HG03439 (cell line): Measurements from ENCODE around the gene UBB.

Experiments
- ATAC-seq: cut with Tn5 transposase; IDR thresholded peaks from one replicate; pipeline ENCODE4 v1.9.1; 2021; ENCODE audit warnings: mild to moderate bottlenecking, moderate library complexity; ENCODE audit not compliant: unreplicated experiment

The UBB gene

GRCh38 chr17:16417896-16418684, 37.2 kb downstream of the UBB start:
- no peak for ATAC-seq

- no peak for ATAC-seq
Observed at GRCh38 chr17:16418685-16419068, 37.8 kb downstream of the UBB start.

GRCh38 chr17:16419074-16419928, 38.4 kb downstream of the UBB start:
- no peak for ATAC-seq

- no peak for ATAC-seq
Observed at GRCh38 chr17:16419929-16420271, 39.0 kb downstream of the UBB start.

- no peak for ATAC-seq
Observed at GRCh38 chr17:16422416-16422815, 41.5 kb downstream of the UBB start.

GRCh38 chr17:16423226-16423872, 42.5 kb downstream of the UBB start:
- ATAC-seq, result no peak

GRCh38 chr17:16425202-16425601, 44.3 kb downstream of the UBB start:
- ATAC-seq, result no peak

GRCh38 chr17:16425698-16426659, 45.1 kb downstream of the UBB start:
- no peak for ATAC-seq

GRCh38 chr17:16427020-16427419, 46.1 kb downstream of the UBB start:
- ATAC-seq, result no peak

- ATAC-seq, result no peak
Observed at GRCh38 chr17:16428098-16428882, 47.4 kb downstream of the UBB start.

GRCh38 chr17:16429083-16429482, 48.2 kb downstream of the UBB start:
- ATAC-seq, result no peak

GRCh38 chr17:16430650-16431049, 49.8 kb downstream of the UBB start:
- no peak for ATAC-seq

- no peak for ATAC-seq
Observed at GRCh38 chr17:16432017-16432416, 51.1 kb downstream of the UBB start.
